GM12875 (cell line): ENCODE measurements around the gene HMX2.

Source experiments
- H3K4me3 ChIP-seq: one replicate; pipeline ENCODE4 v1.5.1; 2011; ENCODE audit warnings: low read depth, low read length, control low read depth
- TF ChIP-seq, protein P1 (sequence below): IDR thresholded peaks from 2 replicates; pipeline ENCODE4 v1.5.1; 2011; ENCODE audit warnings: low read depth, mild to moderate bottlenecking, control low read depth, inconsistent platforms, low read length, moderate library complexity, borderline replicate concordance; ENCODE audit not compliant: insufficient read depth

HMX2 gene

DNA sequence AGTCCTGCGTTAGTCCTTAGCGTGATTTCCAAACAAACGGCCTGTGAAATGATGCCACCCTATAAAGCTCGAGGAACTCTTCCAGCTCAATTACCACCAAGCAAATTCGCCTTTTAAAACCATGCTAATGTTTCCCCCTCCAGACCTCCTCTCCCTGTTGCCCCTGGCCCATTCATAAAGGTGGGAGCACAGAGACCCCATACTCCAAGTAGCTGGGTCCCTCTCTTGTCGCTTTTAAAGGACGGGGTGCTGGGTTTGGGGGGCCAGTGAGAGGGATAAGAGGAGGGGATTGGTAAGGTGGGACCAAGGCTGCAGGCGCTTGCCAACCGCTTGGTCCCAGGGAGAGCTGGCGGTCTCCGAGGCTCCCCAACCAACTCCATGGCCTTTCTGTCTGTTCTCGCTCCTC lies 1.2 kb downstream of the HMX2 start:
- TF ChIP-seq, protein P1, sequence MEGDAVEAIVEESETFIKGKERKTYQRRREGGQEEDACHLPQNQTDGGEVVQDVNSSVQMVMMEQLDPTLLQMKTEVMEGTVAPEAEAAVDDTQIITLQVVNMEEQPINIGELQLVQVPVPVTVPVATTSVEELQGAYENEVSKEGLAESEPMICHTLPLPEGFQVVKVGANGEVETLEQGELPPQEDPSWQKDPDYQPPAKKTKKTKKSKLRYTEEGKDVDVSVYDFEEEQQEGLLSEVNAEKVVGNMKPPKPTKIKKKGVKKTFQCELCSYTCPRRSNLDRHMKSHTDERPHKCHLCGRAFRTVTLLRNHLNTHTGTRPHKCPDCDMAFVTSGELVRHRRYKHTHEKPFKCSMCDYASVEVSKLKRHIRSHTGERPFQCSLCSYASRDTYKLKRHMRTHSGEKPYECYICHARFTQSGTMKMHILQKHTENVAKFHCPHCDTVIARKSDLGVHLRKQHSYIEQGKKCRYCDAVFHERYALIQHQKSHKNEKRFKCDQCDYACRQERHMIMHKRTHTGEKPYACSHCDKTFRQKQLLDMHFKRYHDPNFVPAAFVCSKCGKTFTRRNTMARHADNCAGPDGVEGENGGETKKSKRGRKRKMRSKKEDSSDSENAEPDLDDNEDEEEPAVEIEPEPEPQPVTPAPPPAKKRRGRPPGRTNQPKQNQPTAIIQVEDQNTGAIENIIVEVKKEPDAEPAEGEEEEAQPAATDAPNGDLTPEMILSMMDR, result no peak
- H3K4me3 ChIP-seq, result peak overlapping the region; percentile 89

DNA sequence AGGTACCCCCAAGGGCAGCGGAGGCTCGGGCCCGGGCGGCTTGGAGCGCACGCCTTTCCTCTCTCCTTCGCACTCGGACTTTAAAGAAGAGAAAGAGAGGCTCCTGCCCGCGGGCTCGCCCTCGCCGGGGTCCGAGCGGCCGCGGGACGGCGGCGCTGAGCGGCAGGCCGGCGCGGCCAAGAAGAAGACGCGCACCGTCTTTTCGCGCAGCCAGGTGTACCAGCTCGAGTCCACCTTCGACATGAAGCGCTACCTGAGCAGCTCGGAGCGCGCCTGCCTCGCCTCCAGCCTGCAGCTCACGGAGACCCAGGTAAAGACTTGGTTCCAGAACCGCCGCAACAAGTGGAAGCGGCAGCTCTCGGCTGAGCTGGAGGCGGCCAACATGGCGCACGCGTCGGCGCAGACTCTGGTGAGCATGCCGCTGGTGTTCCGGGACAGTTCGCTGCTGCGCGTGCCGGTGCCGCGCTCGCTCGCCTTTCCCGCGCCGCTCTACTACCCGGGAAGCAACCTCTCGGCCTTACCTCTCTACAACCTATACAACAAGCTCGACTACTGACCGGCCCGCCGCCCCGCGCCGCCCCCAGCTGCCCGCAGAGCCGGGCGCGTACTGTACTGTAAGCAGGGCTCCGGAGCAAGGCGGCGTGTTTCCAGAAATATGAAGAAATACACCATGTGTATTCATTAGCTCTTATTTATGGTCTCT lies 1.8 kb downstream of the HMX2 start:
- H3K4me3 ChIP-seq, result peak overlapping the region; percentile 89
- TF ChIP-seq, protein P1, result no peak

DNA sequence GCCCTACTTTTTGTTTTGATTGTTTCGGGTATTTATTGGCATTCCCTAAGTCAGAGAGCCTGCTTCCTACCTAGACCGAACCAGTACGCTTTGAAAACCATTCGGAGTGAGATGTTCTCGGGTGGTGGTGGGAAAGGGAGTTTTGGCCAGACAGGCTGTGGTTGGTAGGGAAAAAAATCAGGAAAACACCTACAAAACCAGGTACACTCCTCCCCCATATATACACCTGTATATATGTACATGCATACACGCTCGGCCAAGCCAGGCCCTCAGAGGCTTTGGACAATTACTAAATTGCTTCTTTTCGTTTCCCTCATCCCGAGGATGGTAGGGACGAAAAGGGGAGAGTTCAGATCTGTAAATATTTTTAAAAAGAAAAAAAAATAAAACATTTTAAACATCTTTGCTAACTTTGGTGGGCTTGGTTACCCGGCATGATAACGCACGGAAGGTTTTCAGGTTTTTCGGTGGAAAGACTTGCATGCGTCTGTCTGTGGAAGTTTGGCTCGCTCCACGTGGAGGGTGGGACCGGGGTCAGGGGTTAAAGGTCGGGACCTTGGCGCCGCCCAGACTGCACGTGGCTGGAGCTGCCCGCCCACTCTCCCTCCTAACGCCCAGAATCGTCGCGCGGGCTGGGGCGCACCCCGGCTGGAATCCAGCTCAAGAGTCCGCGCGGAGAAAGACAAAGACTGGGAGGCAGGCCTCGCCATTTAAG lies 2.5 kb downstream of the HMX2 start:
- peak overlapping the region; percentile 89 for H3K4me3 ChIP-seq
- TF ChIP-seq, protein P1, result no peak

- peak overlapping the region; percentile 89 for H3K4me3 ChIP-seq
Measured at GRCh38 chr10:123150986-123151736, 3.2 kb downstream of the HMX2 start.

DNA sequence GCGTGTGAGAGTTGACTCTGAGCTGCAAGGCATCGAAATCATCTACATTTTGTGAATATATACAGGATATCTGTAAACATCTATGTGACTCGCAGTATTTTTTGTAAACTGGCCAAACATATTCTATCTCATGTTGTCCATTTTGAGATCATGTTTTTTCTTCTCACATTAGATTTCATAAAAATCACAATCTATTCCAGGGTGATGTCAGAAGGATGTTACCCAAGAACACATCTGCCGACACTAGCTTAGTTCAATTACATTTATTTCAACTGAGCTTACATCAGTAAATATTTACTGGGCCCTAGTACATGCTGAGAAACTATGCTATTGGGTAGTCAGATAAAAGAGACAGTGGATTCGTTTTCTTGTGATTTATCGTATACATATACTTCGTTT lies 3.8 kb downstream of the HMX2 start:
- TF ChIP-seq, protein P1, result no peak
- H3K4me3 ChIP-seq, result peak overlapping the region; percentile 89

More at GRCh38 chr10:123150986-123151736, 3.2 kb downstream of the HMX2 start:
- TF ChIP-seq, protein P1, result no peak

DNA sequence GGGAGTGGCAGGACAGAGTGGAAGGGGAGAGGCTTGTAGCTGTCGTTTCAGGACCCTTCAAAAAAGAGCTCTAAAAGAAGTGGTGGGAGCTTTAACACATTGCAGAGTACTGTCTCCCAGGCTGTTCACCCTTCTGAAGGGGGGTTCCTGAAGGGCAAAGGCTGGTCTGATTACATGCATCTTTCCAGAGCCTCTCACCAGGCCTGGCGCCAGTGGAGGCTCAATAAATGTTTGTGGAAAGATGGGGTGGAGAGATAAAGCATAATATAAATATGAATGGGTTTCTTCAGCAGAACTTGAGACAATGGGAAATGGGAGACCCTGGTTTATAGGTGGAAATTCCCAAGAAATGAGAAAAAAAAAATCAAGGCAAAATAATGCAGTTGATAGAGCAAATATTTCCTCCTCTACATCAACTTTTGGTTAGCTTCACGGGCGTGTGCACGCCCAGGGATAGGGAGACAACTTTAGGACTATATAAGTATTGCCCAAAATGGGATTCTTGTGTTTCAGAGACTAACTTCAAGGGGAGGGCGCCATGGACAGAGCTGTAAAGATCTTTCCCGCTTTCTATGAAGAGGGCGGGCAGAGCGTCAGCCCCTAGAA lies 5.7 kb downstream of the HMX2 start:
- no peak overlapping the region for H3K4me3 ChIP-seq
- TF ChIP-seq, protein P1, result no peak
